ENCODE measurements around the gene RGCC.
"Not testable (repeated sequence)": the region's sequence is repeated elsewhere in the genome, so short reads cannot be mapped to it uniquely, and the experiment has no call there.

The RGCC gene

GRCh38 chr13:41490371-41491015, 33.1 kb downstream of the RGCC start:
- DNase-seq (ENCODE audit: low read depth in 2 of 2): no peak

- no peak for DNase-seq (ENCODE audit: low read depth in 2 of 2)
These were observed 34.1 kb downstream of the RGCC start for GRCh38 chr13:41491436-41491835.

- DNase-seq (ENCODE audit: low read depth in 2 of 2): no peak
These were observed 35.3 kb downstream of the RGCC start for GRCh38 chr13:41492432-41493260.

- no peak for DNase-seq (ENCODE audit: low read depth in 2 of 2)
These were observed 36.9 kb downstream of the RGCC start for GRCh38 chr13:41494202-41494601.

- no peak for DNase-seq (ENCODE audit: low read depth in 2 of 2)
These were observed 37.7 kb downstream of the RGCC start for GRCh38 chr13:41495044-41495443.

- DNase-seq (ENCODE audit: low read depth in 2 of 2): no peak
These were observed 39.3 kb downstream of the RGCC start for GRCh38 chr13:41496420-41497234.

- DNase-seq (ENCODE audit: low read depth in 2 of 2): no peak
These were observed 40.1 kb downstream of the RGCC start for GRCh38 chr13:41497436-41497835.

GRCh38 chr13:41499452-41499851, 42.1 kb downstream of the RGCC start:
- no peak for DNase-seq (ENCODE audit: low read depth in 2 of 2)

GRCh38 chr13:41500511-41500910, 43.2 kb downstream of the RGCC start:
- DNase-seq (ENCODE audit: low read depth in 2 of 2): no peak

- no peak for DNase-seq (ENCODE audit: low read depth in 2 of 2)
These were observed 43.9 kb downstream of the RGCC start for GRCh38 chr13:41501281-41501680.

- no peak for DNase-seq (ENCODE audit: low read depth in 2 of 2)
These were observed 44.7 kb downstream of the RGCC start for GRCh38 chr13:41502031-41502430.

GRCh38 chr13:41502673-41503072, 45.3 kb downstream of the RGCC start:
- DNase-seq (ENCODE audit: low read depth in 2 of 2): no peak

GRCh38 chr13:41503356-41503755, 46.0 kb downstream of the RGCC start:
- no peak for DNase-seq (ENCODE audit: low read depth in 2 of 2)

GRCh38 chr13:41504657-41505056, 47.3 kb downstream of the RGCC start:
- DNase-seq (ENCODE audit: low read depth in 2 of 2): not testable (repeated sequence)

- peak; percentile 83 to 85 for DNase-seq (ENCODE audit: low read depth in 2 of 2)
These were observed 48.0 kb downstream of the RGCC start for GRCh38 chr13:41505209-41505835.

GRCh38 chr13:41506312-41506711, 49.0 kb downstream of the RGCC start:
- DNase-seq (ENCODE audit: low read depth in 2 of 2): no peak

GRCh38 chr13:41509971-41510370, 52.6 kb downstream of the RGCC start:
- no peak for DNase-seq (ENCODE audit: low read depth in 2 of 2)

- no peak for DNase-seq (ENCODE audit: low read depth in 2 of 2)
These were observed 54.5 kb downstream of the RGCC start for GRCh38 chr13:41511827-41512226.

GRCh38 chr13:41512441-41512840, 55.1 kb downstream of the RGCC start:
- no peak for DNase-seq (ENCODE audit: low read depth in 2 of 2)

- no peak for DNase-seq (ENCODE audit: low read depth in 2 of 2)
These were observed 56.2 kb downstream of the RGCC start for GRCh38 chr13:41513600-41513999.

GRCh38 chr13:41514853-41515395, 57.6 kb downstream of the RGCC start:
- no peak for DNase-seq (ENCODE audit: low read depth in 2 of 2)
